Dedifferentiated amniotic fluid mesenchymal stem cell (primary cell): Measurements from ENCODE around the gene ZCRB1.
A peak's percentile ranks its signal among the peaks of the same experiment; 100 is the strongest.
"Not testable (repeated sequence)": the region's sequence is repeated elsewhere in the genome, so short reads cannot be mapped to it uniquely, and the experiment has no call there.

Source experiments
- DNase-seq: peaks from one replicate; pipeline ENCODE4 v3.0.0-alpha.2; 2016; ENCODE audit errors: extremely low spot score

ZCRB1 gene, protein sequence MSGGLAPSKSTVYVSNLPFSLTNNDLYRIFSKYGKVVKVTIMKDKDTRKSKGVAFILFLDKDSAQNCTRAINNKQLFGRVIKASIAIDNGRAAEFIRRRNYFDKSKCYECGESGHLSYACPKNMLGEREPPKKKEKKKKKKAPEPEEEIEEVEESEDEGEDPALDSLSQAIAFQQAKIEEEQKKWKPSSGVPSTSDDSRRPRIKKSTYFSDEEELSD

DNA sequence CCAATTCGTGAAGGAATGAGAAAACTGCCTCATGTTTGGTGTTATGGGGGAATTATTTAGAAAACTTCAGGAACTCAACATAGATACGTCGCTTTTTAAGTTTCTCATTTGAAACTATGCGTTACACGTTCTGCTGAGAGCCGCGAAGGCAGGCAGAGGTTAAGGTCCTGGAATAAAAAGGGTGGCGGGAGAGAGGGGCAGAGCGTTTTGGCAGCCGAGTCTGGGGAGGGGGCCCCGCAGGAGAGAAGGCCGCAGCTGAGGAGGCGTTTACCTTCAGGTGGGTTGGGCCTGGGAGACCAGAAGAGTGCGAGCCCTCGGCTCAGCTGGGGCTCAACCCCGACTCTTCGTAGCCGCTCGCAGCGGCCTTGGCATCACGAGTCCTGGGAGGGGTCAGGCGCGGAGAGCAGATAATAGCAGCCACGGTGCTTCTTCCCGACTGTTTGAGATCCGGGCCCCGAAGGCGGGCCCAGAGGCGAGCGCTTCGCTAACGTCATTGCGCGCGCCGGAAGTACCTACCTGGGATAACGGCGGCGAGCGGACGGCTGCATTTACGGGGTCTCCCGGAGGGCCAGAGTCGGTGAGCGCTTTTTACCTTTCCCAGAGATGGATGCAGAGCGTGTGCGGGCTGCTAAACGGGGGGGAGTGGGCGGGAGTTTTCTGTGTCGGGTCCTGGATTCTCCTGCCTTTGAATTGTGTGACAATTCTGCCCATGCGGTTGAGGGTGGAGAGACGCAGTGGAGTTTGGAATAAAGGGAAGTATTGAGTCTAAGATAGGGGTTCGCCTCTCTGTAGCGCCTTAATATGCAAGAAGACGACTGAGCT, at the start of gene ZCRB1, which contains the start of gene PPHLN1:
Gene ZCRB1 (minus strand): TSS at position 442 of the 822 bp plus-strand sequence. CDS start 1,992 bp downstream, outside the sequence.
Gene PPHLN1 (plus strand): TSS at position 515 of the 822 bp plus-strand sequence. CDS start 9,736 bp downstream, outside the sequence.
- DNase-seq, result peak; percentile 70

DNA sequence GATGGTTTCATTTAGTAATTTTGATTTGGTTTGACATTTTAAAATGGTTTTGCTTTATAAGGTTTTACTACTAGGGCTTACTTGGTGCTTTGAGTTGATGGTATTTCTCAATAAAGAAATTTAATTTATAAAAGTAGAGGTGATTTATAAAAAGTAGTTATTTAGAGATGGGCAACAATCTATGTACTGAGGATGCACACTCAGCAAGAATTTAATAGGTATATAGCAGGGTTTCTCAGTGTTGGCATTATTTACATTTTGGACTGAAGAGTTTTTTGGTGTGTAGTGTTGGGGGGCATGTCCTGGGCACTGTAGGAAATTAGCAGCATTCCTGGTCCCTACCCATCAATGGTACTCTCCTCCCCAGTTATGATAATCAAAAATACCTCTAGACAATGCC, 47.8 kb upstream of the ZCRB1 start:
- no peak for DNase-seq

DNA sequence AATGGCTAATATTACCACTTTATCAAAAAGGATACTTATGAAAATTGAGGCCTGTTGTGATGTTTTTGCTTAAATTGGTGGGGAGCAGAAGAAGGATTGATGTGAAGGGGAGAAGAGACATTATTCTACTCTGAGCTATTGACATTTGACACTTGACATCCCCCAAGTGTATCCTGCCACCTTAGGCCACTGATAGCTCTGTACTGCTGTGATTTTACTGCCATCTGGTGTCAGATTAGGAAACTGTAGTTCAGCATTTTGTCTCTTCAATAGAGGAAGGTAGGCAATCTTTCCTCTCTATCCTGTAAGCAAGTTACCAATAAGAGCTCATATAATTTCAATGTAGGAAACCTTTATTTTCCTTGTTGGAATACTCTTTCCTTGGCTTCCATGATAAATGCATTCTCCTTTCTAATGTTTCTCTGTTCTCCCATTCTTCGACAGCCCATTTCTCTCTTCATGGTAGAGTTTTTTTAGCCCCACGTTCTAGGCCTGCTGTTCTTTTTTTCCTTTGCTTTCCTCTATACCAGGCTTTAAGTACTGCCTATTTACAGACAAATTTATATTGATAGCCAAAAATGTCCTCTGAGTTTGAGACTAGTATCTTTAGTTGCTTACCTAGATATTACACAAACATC, 46.4 kb upstream of the ZCRB1 start:
- peak; percentile 49 for DNase-seq

DNA sequence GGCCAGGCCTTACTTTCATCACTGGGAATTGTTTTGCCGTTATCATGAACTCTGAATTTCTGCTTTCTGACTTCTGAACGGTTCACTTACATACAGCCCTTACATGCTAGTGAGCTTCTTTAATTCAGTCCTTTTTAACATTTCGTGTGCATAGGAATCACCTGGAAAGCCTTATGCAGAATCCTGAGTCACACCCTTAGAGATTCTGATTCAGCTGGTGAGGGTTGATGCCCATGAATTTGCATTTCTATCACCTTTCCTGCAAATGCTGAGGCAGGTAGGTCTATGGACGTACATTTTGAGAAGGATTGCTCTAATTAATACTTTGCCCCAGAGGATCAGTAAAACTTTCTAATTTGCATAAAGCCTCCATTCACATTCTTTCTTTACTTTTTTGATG, 44.1 kb upstream of the ZCRB1 start:
- no peak for DNase-seq

DNA sequence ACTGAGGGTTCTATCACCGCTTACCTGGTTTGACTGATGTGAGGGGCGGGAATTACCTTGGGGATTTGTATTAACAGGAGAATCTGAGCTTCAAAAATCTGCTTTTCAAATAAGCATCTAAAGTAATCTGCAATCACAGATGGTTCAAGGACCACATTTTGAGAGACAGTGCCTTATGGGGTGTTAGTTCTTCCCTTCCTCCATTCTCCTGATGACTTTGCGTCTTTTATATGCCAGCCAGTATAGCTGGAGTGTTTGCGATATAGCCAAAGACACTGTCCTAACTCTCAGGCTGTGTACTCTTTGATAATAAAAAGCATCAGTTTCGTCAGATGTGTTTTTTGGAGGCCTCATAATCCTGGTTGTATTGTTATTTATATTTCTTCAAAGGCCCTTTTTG, 39.6 kb upstream of the ZCRB1 start:
- no peak for DNase-seq

DNA sequence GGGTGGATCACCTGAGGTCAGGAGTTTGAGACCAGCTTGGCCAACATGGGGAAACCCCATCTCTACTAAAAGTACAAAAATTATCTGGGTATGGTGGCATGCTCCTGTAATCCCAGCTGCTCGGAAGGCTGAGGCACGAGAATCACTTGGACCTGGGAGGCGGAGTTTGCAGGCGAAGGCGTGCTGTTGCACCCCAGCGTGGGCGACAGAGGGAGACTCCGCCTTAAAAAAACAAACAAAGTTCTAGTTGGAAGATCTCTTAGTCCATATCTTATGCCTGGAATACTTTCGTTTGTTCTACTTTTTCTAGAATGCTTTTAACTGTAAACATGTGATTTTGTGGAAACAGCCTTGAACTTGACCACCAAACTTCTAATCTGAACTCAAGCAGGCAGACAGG, 38.8 kb upstream of the ZCRB1 start:
- no peak for DNase-seq

DNA sequence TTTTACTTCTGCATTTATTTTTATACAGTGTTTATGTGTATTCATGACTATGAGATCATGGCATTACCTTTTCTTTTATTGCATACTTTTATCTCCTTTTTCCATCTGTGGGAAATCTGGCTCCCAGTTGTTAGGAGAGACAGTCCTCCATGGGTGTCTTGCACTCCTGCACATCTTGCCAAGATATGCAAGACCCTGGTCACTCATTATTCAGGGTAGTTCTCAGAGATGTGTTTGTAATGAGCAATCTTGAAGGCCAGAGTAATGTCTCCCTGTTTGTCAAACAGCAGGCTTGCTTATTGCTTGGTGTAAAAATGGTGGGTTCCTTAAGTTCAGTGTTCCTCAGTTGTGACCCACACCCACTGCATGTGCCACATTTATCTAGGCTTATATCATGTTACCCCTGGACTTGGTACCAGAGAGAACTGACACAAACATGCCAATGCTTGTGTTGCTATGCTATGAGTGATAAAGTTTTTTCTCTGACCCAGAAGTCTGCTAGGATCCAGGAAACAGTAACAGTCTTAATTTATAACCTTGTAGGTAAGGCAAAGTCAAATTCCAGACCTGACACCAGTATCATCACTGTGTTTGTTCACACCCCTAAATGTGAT, 36.9 kb upstream of the ZCRB1 start:
- no peak for DNase-seq

DNA sequence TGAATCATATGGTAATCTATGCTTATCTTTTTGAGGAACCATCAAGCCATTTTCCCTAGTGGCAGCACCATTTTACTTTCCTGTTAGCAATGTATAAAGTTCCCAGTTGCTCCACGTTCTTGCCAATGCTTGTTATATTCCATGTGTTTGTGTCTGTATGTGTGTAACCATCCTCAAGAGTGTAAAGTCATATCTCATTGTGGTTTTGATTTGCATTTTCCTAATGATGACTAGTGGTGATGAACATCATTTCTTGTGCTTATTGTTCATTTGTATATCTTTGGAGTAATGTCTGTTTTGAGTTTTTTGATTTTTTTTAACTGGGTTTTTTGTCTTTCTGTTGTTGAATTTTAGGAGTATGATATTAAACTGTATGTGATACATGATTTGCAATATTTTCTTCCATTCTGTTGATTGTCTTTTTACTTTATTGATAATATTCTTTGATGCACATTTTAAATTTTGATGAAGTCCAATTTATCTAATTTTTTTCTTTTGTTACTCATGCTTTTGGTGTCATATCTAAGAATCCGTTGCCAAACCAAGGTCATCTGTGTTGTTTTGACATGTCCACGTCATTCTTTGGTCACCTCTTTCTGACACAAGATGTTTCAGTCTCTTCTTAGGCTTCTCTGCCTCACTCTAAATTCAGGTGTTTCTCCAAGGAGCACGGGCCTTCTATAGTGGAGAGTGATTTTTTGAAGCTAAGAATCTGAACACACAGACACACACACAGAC, 36.2 kb upstream of the ZCRB1 start:
- DNase-seq, result no peak

DNA sequence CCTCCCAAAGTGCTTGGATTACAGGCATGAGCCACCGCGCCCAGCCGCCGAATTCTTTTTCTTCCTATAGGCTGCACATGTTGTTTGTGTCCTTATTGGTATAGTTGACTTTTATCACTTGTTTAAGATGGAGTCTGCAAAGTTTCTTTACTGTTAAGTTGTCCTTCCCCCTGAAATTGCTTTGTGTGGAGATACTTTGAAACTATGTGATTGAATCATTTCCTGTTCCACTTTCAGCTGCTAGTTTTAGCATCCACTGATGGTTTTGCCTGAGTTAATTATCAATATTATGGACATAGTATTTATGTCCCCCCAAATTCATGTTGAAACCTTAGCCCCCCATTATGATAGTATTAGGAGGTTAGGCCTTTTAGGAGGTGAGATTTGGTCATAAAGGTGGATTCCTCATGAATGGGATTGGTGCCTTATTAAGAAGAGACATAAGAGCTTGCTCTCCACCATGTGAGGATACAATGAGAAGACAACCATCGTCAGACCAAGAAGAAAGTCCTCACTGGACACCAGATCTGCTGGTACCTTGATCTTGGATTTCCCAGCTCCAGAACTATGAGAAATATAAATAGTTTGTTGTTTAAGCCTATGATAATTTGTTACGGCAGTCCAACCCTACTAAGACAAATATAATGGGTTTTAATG, 35.0 kb upstream of the ZCRB1 start:
- DNase-seq, result no peak

DNA sequence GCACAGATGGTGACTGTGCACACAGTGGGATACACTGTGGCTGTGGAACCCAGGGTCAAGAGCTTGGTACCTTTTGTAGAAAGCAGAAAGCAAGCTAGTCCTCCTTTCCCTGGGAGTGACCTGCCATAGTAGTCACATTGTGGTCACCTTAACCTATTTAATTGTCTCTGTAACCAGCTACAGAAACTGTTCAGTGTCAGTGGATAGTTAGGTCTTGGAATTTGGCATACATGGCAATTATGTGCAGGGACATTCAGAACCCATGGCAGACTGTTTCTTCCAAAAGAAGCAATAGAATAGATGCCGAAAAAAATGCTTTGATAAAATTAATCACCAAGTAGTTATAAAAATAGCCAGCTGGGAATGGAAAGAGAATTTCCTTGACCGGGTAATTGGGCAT, 30.4 kb upstream of the ZCRB1 start:
- DNase-seq, result no peak

DNA sequence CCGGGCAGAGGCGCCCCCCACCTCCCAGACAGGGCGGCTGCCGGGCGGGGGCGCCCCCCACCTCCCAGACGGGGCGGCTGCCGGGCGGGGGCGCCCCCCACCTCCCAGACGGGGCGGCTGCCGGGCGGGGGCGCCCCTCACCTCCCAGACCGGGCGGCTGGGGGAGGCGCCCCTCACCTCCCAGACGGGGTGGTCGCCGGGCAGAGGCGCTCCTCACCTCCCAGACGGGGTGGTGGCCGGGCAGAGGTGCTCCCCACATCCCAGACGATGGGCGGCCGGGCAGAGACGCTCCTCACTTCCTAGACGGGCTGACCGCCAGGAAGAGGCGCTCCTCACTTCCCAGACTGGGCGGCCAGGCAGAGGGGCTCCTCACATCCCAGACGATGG, 24.1 kb upstream of the ZCRB1 start:
- DNase-seq, result not testable (repeated sequence)

DNA sequence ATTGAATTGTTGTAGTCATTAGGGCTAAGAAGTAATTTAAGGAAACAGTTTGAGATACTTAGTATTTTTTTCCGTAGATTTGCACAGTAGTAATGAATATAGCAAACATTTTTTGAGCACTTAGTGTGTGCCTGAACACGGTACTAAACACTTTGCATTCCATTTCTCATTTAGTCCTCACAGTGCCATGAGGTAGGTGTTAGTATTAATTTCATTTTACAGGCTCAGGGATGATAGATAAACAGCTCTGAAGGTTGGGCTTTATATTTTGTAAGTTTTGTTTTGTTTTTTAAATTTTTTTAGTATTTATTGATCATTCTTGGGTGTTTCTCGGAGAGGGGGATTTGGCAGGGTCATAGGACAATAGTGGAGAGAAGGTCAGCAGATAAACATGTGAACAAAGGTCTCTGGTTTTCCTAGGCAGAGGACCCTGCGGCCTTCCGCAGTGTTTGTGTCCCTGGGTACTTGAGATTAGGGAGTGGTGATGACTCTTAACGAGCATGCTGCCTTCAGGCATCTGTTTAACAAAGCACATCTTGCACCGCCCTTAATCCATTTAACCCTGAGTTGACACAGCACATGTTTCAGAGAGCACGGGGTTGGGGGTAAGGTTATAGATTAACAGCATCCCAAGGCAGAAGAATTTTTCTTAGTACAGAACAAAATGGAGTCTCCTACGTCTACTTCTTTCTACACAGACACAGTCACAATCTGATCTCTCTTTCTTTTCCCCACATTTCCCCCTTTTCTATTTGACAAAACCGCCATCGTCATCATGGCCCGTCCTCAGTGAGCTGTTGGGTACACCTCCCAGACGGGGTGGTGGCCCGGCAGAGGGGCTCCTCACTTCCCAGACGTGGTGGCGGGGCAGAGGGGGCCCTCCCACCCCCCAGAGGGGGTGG, 23.5 kb upstream of the ZCRB1 start:
- not testable (repeated sequence) for DNase-seq

DNA sequence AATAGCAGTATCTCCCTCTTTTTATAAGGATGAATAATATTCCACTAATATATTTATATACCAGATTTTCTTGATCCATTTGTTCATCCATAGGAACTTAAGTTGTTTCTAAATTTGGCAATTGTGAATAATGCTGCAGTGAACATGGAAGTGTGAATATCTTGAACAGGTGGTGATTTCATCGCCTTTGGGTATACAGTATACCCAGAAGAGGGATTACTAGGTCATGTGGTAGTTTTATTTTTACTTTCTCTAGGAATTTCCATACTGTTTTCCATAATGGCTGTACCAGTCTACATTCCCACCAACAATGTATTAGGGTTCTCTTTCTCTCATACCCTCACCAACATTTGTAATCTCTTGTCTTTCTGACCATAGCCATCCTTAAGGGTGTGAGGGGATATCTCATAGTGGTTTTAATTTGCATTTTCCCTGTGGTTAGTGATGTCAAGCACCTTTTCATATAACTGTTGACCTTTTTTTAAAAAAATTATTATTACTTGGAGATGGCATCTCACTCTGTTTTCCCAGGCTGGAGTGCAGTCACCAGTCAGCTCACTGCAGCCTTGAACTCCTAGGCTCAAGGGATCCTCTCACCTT, 20.6 kb upstream of the ZCRB1 start:
- no peak for DNase-seq

DNA sequence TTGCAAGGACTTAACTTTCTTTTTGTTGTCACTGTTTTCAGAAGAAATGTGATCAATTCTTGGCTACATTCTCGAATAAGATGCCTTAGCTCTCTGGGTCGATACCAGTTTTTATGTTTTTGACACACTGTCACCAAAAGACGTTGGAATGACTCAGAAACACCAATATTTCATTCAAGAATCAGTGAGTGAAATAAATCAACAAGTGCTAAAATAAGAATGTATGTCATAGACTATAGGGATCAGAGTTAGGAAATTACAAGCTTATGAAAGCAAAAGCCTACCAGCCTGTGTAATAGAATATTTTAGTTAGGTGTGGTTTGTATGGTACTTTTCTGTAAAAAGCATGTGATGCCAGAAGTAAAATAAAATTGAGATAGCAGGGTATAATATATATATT, 17.8 kb upstream of the ZCRB1 start:
- DNase-seq, result no peak

DNA sequence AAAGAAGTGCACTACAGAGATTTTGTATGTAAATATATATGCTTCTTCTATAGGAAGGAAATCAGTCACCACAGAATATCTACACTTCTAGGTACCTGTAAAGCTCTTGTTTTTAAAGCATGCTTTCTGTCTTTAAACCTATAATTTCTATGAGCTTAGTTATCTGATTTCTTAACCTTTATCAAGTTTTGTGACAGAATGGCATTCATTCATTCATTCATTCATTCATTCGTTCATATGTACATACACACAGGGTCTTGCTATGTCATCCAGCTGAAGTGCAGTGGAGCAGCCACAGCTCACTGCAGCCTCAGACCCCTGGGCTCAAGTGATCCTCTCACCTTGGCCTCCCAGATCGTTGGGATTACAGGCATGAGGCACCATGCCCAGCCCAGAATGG, 16.1 kb upstream of the ZCRB1 start:
- no peak for DNase-seq

DNA sequence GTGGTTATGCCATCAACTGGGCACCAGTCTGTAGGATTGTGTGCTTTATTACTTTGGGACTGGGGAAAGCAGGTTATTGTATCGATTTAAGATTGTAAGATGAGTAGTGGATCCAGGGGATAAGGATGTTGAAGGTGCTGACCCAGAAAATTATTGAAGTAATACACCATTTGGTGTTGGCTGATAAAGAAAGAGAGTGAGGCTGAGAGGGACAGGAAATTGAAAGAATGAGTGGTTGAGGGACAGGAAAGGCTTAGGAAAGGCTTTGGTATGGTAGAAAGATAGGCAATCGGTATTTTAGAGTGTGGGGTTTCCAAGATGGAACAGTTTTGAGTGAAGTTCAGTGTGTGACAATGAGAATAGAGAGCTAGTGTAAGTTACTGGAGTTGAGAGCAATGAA, 12.4 kb upstream of the ZCRB1 start:
- no peak for DNase-seq

DNA sequence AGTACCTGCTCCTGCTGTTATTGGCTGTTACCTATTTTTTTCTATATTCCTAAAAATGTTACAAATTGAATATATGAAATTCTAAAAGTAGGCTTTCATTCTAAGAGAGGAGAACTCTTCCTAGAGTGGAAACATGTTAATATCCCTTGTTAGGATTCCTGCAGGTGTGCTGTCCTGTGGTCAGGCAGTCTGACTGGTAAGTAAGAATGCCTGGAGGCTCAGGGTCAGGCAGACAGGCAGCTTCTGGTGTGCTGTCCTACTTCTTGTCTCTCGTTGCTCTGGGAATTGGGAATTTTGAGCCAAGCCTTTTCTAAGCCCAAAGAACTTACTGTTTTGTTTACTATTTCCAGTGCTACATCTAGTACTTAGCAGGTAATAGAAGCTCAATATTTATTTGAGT, 10.4 kb upstream of the ZCRB1 start:
- no peak for DNase-seq

DNA sequence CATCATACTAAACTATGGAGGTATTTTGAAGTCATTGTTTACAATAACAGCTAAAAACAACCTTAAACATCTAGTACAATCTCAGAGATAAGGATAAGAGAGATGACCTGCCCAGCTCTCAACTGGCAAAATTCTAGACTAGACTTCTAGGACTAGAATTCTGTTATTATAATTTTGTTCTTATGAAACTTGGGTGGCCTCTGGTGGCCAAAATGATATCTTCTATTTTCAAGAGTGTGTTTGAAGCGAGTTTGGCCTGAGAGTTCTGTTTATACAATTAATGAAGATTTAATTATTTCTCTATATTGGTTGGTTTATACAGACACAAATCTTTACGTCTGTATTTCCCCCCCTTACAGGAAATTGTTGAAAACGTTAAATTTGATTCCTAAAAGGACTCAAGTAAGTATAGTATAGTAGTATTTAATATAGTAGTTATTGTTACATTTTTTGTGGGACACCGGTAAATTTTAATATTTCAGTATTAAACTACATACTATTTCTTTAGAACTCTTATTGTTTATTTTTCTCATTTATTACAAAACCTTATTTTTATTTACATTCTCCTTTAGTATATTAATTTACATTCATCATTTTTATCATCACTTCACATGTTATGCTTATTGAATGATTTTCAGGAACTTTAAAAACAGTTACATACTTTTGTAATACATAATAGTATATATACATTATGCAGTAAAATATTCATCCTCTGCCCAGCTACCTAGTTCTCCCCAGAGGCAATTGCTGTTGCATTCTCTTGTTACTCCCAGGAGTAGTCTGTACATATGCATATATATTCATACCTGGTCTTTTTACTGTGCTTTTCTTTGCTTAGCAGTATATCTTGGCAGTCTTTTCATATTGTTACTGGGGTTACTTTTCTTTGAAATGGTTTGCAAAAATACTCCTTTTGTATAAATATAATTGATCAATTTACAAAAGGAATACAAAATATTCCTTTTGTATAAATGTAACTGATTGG, 6.7 kb upstream of the ZCRB1 start:
- DNase-seq, result peak; percentile 64
